HG03025 (cell line): ENCODE measurements around the gene RTCA.
"Not testable (repeated sequence)": the region's sequence is repeated elsewhere in the genome, so short reads cannot be mapped to it uniquely, and the experiment has no call there.

Source experiments
- ATAC-seq: cut with Tn5 transposase; IDR thresholded peaks from one replicate; pipeline ENCODE4 v1.9.1; 2021; ENCODE audit warnings: mild to moderate bottlenecking, moderate library complexity; ENCODE audit not compliant: unreplicated experiment, low FRiP score

Gene RTCA

DNA sequence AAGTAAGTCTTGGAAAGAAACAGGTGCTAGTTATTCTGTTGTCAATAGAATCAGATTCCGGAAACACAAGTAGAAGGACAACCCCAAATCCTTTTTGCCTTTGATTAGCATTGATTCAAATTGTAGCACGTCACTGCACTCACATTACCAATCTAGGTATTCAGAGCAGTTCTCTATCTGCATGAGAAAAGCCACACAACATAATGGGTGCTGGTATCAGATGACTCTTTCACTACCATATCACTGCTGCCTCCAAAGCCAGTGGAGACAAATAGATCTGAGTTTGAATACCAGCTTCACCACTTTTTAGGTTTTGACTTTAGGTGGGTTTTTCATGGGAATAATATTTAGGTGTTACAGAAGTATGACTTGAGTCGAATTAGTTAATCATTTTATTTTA is 38.9 kb downstream of the RTCA start:
- ATAC-seq = no peak

- ATAC-seq = no peak
Measured at GRCh38 chr1:100305954-100306353, 39.9 kb downstream of the RTCA start.

GRCh38 chr1:100306735-100307313 is 40.8 kb downstream of the RTCA start:
- ATAC-seq = no peak

DNA sequence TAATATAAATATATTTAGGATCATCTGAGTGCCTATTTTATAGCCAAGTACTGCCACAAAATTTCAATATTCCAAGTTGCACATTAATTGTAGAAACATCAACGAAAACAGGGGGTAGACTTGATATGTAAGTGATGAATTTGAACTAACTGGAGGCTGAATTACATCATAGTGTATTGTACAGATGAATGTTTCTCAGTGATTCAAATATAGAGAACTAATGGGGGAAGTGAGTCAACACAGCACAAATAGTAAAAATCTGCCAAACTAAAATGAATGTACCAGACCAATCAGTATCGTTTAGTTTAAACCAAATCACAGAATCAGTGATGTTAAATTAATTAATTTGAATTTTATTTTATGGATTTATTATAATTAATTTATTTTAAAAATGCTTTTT is 42.8 kb downstream of the RTCA start:
- ATAC-seq = no peak

DNA sequence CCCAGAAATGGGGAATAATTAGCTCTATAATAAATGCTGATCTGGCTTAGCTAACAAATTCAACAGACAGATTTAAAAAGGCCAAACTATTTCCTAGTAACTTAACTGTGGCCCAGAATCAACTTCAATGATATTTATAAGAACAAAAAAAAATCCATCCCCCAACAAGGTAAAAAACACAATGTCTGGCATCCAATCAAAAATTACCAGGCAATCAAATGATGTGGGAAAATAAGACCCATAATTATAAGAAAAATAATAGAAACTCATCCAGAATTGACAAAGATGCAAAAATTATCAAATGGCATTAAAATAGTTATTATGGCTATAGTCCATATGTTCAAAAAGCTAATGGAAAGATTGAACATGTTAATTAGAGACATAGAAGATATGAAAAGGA is 43.8 kb downstream of the RTCA start:
- ATAC-seq = no peak

DNA sequence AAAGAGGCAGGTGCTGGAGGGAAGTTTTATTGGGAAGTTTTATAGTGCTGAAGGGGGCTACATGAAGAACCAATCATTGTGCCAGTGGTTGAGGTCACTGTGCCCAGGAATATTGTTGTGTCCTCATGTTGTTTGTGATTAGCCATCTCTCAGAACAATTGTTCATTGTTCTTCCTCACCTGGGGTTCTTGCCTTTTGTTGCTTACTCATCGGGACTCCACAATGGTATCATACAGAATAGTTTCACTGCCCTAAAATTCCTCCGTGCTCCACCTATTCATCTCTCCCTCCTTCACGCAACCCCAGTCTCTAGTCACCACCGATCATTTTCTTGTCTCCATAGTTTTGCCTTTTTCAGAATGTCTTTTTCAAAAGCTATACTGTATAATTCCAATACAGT is 47.4 kb downstream of the RTCA start:
- no peak for ATAC-seq

GRCh38 chr1:100316622-100317021 is 50.6 kb downstream of the RTCA start:
- no peak for ATAC-seq

DNA sequence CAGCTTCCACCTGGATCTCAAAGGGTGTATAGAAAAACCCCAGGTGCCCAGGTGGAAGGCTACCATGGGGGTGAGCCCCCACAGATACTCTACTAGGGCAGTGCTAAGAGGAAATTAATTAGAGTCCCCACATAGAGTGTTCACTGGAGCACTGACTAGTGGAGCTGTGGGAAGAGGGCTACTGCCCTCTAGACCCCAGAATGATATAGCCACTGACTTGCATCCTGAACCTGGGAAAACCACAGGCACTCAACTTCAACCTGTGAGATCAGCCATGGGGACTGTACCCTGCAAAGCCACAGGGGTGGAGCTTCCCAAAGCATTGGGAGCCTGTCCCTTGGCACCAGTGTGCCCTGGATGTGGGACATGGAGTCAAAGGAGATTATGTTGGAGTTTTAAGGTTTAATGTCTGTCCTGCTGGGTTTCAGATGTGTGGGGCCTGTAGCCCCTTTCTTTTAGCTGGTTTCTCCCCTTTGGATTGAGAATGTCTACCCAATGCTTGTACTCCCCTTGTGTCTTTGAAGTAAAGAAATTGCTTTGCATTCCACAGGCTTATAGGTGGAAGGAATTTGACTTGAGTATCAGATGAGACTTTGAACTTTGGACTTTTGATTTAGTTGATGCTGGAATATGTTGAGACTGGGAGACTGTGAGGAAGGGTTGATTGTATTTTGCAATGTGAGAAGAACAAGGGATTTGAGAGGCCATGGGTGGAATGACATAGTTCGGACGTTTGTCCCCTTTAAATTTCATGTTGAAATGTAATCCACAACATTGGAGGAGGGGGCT is 54.5 kb downstream of the RTCA start:
- ATAC-seq = no peak

GRCh38 chr1:100321100-100321493 is 55.1 kb downstream of the RTCA start:
- ATAC-seq = no peak

- ATAC-seq = no peak
Measured at GRCh38 chr1:100321506-100321905, 55.5 kb downstream of the RTCA start.

DNA sequence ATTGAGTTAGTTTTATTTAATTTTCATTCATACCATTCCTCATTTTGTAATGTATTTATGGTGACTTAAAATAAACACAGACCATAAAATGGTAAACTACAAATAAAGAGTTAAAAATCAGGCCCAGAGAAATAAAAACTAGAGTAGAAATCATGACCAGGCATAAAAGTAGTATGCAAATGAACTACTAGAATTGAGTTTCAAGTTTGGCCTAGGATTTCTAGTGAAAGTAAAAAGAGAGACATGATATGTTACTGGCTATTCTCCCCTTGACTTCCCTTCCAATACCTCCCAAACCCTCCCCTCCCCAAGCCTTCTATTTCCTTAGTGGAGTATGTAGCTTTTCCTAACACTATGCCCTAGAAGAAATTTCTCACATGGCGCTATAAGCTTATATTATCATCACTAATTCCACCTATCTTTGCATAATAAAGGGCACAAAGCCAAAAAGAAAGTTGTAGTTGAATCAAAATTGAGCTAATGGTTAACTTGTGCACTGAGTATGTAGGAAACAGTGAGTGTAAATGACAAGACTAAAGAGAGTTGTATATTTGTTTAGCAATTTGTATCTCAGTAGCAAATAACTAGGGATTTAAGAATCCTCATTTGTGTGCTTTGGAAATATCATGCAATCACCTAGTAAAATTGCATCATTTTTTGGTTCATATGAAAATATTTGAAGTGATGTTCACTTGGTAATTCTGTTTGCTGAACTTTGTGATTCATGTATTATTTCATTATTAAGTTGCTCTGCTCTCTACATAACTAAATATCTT is 56.6 kb downstream of the RTCA start:
- ATAC-seq = no peak

DNA sequence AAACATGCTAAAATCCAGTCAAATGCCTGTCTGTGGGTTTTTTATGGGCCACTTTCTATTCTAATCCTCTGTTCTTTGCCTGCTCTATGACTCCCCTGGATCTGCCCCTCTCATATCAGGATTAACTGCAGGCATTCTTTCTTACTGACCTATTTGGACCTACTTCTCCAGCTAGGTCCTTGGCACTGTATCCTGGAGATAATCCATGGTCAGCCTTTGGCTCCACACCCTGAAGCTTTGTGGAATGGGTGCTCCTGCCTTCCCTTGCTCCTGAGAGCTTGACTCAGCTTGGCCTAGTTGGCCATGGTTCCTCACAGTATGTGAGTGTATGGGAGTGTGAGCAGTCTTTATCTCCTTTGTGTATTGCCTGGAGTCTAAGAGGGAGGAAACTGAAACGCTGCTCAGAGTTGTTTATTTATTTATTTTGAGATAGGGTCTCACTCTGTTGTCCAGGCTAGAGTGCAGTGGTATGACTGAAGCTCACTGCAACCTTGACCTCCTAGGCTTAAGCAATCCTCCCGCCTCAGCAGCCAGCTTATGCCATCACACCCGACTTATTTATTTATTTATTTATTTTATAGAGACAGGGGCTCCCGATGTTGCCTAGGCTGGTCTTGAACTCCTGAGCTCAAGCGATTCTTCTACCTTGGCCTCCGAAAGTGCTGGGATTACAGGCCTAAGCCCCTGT is 57.5 kb downstream of the RTCA start:
- ATAC-seq = no peak

DNA sequence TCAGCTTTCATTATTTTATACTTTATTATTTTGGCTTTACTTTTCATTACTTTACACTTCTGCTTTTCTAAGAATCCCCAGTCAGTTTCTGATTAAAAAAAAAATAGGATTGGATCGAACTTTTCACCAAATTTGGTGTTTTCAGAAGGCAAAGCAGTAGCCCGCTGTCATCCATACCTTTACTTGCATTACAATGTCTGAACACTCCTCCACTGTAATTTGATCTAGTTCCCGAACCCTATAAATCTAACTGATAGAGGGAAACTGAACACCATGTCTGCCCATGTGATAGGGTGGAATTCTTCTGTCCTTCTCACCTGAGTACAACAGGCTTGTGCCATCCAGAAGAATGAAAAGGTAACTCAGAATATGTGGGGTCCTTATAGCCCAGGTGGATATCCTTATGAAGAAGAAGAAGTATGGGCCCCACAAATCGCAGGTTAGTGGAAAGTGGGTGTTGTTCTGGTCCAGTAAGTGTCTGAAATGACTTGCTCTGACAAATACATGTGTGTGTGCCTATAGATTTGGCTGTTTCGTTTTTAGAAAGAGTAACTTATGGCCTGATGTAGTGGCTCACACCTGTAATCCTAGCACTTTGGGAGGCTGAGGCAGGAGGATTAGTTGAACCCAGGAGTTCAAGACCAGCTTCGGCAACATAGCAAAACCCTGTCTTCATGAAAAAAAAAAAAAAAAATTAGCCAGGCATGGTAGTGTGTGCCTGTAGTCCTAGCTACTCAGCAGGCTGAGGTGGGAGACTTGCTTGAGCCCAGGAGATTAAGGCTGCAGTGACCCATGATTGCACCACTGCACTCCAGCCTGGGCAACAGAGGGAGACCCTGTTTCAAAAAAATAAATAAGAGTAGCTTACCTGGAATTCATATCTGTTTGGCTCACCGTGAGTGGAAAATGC is 59.7 kb downstream of the RTCA start:
- no peak for ATAC-seq

GRCh38 chr1:100326325-100326670 is 60.3 kb downstream of the RTCA start:
- ATAC-seq = not testable (repeated sequence)

DNA sequence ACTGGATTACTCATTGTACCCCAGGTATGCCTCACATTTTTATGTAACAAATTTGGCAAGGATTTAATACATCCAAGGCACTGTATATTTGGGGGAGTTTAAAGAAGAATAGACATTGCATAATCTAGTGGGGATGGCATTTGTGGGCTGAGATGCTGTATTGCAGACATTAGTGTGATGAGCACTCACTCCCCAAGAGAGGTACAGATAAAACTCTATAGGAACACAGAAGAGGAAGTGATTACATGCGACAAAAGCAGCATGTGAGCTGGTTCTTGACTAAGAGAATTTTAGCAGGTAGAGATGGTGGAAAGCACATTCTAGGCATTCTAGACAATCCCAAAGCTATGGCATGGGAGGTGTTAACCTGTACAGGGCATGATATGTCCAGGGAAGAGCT is 62.1 kb downstream of the RTCA start:
- no peak for ATAC-seq

GRCh38 chr1:100331146-100331545 is 65.1 kb downstream of the RTCA start:
- not testable (repeated sequence) for ATAC-seq

GRCh38 chr1:100332331-100332730 is 66.3 kb downstream of the RTCA start:
- ATAC-seq = no peak

GRCh38 chr1:100335436-100335835 is 69.4 kb downstream of the RTCA start:
- ATAC-seq = no peak

DNA sequence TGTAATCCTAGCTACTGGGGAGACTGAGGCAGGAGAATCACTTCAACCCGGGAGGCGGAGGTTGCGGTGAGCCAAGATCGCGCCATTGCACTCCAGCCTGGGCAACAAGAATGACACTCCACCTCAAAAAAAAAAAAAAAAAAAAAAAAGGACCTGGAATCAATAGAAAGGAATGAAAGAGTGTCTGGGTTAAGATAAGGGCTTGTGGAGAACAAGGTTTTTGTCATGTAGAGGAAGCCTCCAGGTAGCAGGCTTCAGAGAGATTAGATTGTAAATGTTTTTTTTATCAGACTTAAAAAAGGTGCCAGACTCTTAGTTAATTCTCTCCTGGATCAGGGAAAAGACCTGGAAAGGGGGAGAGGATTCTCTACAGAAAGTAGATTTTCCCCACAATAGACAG is 71.9 kb downstream of the RTCA start:
- not testable (repeated sequence) for ATAC-seq

DNA sequence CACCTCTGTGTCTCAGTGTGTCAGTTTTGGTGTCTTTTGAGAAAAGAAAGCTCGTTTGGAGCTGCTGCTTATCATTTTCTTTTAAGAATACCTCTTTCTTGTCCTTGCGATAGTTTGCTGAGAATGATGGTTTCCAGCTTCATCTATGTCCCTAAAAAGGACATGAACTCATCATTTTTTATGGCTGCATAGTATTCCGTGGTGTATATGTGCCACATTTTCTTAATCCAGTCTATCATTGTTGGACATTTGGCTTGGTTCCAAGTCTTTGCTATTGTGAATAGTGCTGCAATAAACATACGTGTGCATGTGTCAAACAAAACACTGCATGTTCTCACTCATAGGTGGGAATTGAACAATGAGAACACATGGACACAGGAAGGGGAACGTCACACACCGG is 73.7 kb downstream of the RTCA start:
- ATAC-seq = not testable (repeated sequence)
